A549 (cell line): ENCODE measurements around the gene KCNK2. TPM values are rescaled to one million over a fixed set of nuclear protein-coding genes. Genes with fewer than 3 reads are reported as not detected.

Source experiments
- ATAC-seq, 2 experiments: fragments of 200-7000 bp in 1 of 2; fragments of >200 bp in 1 of 2; cut with Nextera tagmentation in 1 of 2; cut with Tn5 transposase in 1 of 2; 3 replicates each; pipeline versions ENCODE4 v1.8.0 to v1.9.1; 2018 to 2020; ENCODE audit warnings: mild to moderate bottlenecking in 1 of 2, moderate library complexity in 1 of 2
- CTCF ChIA-PET: fragments of 300-600 bp; sonication (Branson Sonifier 250); formaldehyde crosslinking; extraction: SDS; loops from one replicate; lab custom pipeline; 2021; ENCODE audit warnings: antibody characterized with exemption, inconsistent platforms; lab: Yijun Ruan, JAX
- POLR2A ChIA-PET: fragments of 350-600 bp; formaldehyde crosslinking; extraction: SDS; loops from one replicate; lab custom pipeline; 2021; ENCODE audit warnings: antibody characterized with exemption, inconsistent platforms; lab: Yijun Ruan, JAX
- DNase-seq, 2 experiments: peaks; one replicate each; pipeline versions ENCODE4 v3.0.0 to v3.0.0-alpha.2; 2011 to 2016; ENCODE audit warnings: low read depth in 1 of 2, low spot score in 1 of 2
- FAIRE-seq: peaks from 2 replicates; lab custom pipeline; 2011; peaks lifted over from hg19 to GRCh38; lab: Jason Lieb, UNC
- H3K27ac ChIP-seq, 2 experiments: fragments of >200 bp; sonication (Bioruptor Twin); formaldehyde crosslinking; 3 replicates each; pipeline ENCODE4 v1.5.1; 2016 to 2017
- H3K4me1 ChIP-seq: fragments of >200 bp; sonication (Bioruptor Twin); formaldehyde crosslinking; 3 replicates; pipeline ENCODE4 v1.6.1; 2016
- H3K4me2 ChIP-seq: fragments of >200 bp; sonication (Bioruptor Twin); formaldehyde crosslinking; 3 replicates; pipeline ENCODE4 v1.6.1; 2016
- H3K4me3 ChIP-seq: fragments of >200 bp; sonication (Bioruptor Twin); formaldehyde crosslinking; 3 replicates; pipeline ENCODE4 v1.5.1; 2016
- H3K9me3 ChIP-seq: fragments of >200 bp; sonication (Bioruptor Twin); formaldehyde crosslinking; 3 replicates; pipeline ENCODE4 v1.6.1; 2016
- BCL3 ChIP-seq: fragments of >200 bp; sonication (Bioruptor Twin); formaldehyde crosslinking; IDR thresholded peaks from 3 replicates; pipeline ENCODE4 v1.6.1; 2016
- CBX2 ChIP-seq: fragments of 200-600 bp; sonication (generic); IDR thresholded peaks from 2 replicates; pipeline ENCODE4 v1.6.1; 2016; ENCODE audit warnings: low read depth, mild to moderate bottlenecking, borderline replicate concordance
- CEBPB ChIP-seq, 2 experiments: fragments of >200 bp in 1 of 2; sonication (Bioruptor Twin) in 1 of 2; formaldehyde crosslinking in 1 of 2; IDR thresholded peaks; 2 replicates each; pipeline ENCODE4 v1.6.1; 2012 to 2016
- CHD4 ChIP-seq: fragments of 200-600 bp; sonication (generic); IDR thresholded peaks from 2 replicates; pipeline ENCODE4 v1.6.1; 2016; ENCODE audit warnings: antibody characterized with exemption, mild to moderate bottlenecking, borderline replicate concordance
- ELK1 ChIP-seq: fragments of 150-350 bp; IDR thresholded peaks from 2 replicates; pipeline ENCODE4 v1.6.1; 2014; ENCODE audit warnings: low read depth, mild to moderate bottlenecking, low read length
- EP300 ChIP-seq, 2 experiments: fragments of >200 bp; sonication (Bioruptor Twin); formaldehyde crosslinking; IDR thresholded peaks; 2 replicates in 1 of 2; 3 replicates in 1 of 2; pipeline ENCODE4 v1.6.1; 2016 to 2017
- FOSB ChIP-seq: fragments of 250-450 bp; sonication (Bioruptor Pico); IDR thresholded peaks from 2 replicates; pipeline ENCODE4 v1.5.0; 2020; ENCODE audit warnings: mild to moderate bottlenecking, moderate library complexity
- FOXS1 ChIP-seq: fragments of 250-450 bp; sonication (Bioruptor Pico); IDR thresholded peaks from 2 replicates; pipeline ENCODE4 v1.5.0; 2020; ENCODE audit warnings: mild to moderate bottlenecking, moderate library complexity
- HDAC2 ChIP-seq: fragments of 200-600 bp; sonication (generic); IDR thresholded peaks from 2 replicates; pipeline ENCODE4 v1.6.1; 2016
- HEYL ChIP-seq: fragments of 250-450 bp; sonication (Bioruptor Pico); IDR thresholded peaks from 2 replicates; pipeline ENCODE4 v1.8.0; 2021; ENCODE audit warnings: mild to moderate bottlenecking, moderate library complexity
- JUN ChIP-seq, 2 experiments: fragments of >200 bp; sonication (Bioruptor Twin); formaldehyde crosslinking; IDR thresholded peaks; 2 replicates in 1 of 2; 3 replicates in 1 of 2; pipeline ENCODE4 v1.6.1; 2016 to 2017
- KDM1A ChIP-seq: fragments of 200-600 bp; sonication (generic); IDR thresholded peaks from 2 replicates; pipeline ENCODE4 v1.6.1; 2016; ENCODE audit warnings: low read depth, mild to moderate bottlenecking
- NR3C1 ChIP-seq: fragments of >200 bp; sonication (Bioruptor Twin); formaldehyde crosslinking; IDR thresholded peaks from 3 replicates; pipeline ENCODE4 v1.6.1; 2017
- POLR2AphosphoS2 ChIP-seq: conservative IDR thresholded peaks from 2 replicates; pipeline ENCODE4 v1.6.1; 2012; ENCODE audit warnings: low read length, improper control_type of control experiment, inconsistent platforms
- REST ChIP-seq: fragments of 200-600 bp; sonication (generic); IDR thresholded peaks from 2 replicates; pipeline ENCODE4 v1.6.1; 2016; ENCODE audit warnings: antibody characterized with exemption, mild to moderate bottlenecking, moderate library complexity
- SMC3 ChIP-seq: fragments of >200 bp; sonication (Bioruptor Twin); formaldehyde crosslinking; IDR thresholded peaks from 3 replicates; pipeline ENCODE4 v1.6.1; 2018; ENCODE audit warnings: inconsistent platforms
- USF2 ChIP-seq: fragments of 450-650 bp; IDR thresholded peaks from 2 replicates; pipeline ENCODE4 v1.6.1; 2014; ENCODE audit warnings: antibody characterized with exemption
- ZC3H11A ChIP-seq: fragments of 450-650 bp; IDR thresholded peaks from 2 replicates; pipeline ENCODE4 v1.6.1; 2014; ENCODE audit warnings: antibody characterized with exemption, mild to moderate bottlenecking
- ZSCAN20 ChIP-seq: fragments of 250-450 bp; sonication (Bioruptor Pico); IDR thresholded peaks from 2 replicates; pipeline ENCODE4 v1.8.0; 2022; ENCODE audit warnings: mild to moderate bottlenecking, moderate library complexity
- WGBS: methylation state at CpG from one replicate; pipeline ENCODE4 v1.1.6; 2017; ENCODE audit errors: missing lambda C conversion rate; 5-methylcytosine and 5-hydroxymethylcytosine counted together
- polyA plus RNA-seq, 4 experiments: library from polyadenylated mRNA; depleted of rRNA in 3 of 4; stranded (reverse); fragments of >200 nt; fragmentation: RNase III in 1 of 4; extraction: RNeasy Plus Mini Kit Qiagen cat#74134 plus additional on column Dnase treatment in 1 of 4; gene quantifications; 2 replicates in 3 of 4; 3 replicates in 1 of 4; pipeline ENCODE4 v1.2.3, GENCODE V29; 2011 to 2017

Gene KCNK2
- polyA plus RNA-seq, 2 of the 4 experiments (the other 2 are of a cell fraction): 0.04 TPM; not detected in 1

GRCh38 chr1:215276582-215276981 lies 194.0 kb downstream of the KCNK2 start:
- Histone ChIP-seq H3K9me3 (no peaks in the 10 kb centered on the region), H3K27ac (no peak overlapping the region), H3K4me2 (no peak overlapping the region)
- WGBS: 0% methylated on average over 1 of the region's 1 CpG
- CTCF ChIA-PET: no interaction called here
- POLR2A ChIA-PET: no interaction called here
- DNase-seq (no peak), ATAC-seq (no peak)
- TF ChIP-seq ZSCAN20 (CRISPR knock-in tag) (no peak), CBX2 (no peak), CHD4 (no peak), FOSB (CRISPR knock-in tag) (no peak), POLR2AphosphoS2 (no peak), EP300 (IDR thresholded peaks at IDR 0.05) (no peak)
- TF ChIP-seq, all 56 proteins: peak for 0
- Histone ChIP-seq H3K4me1 (no peaks in the 10 kb centered on the region), H3K4me3 (no peak overlapping the region)
- no peak for FAIRE-seq

GRCh38 chr1:215277532-215277931 lies 195.0 kb downstream of the KCNK2 start:
- TF ChIP-seq KDM1A (no peak), ELK1 (no peak), REST (no peak), NR3C1 (no peak), ZC3H11A (no peak), CEBPB (IDR thresholded peaks at IDR 0.05) (no peak), EP300 (IDR thresholded peaks at IDR 0.05) (no peak), HDAC2 (no peak), SMC3 (no peak), FOXS1 (CRISPR knock-in tag) (no peak), HEYL (CRISPR knock-in tag) (no peak)
- Histone ChIP-seq H3K4me1 (no peaks in the 10 kb centered on the region), H3K27ac (no peak overlapping the region), H3K4me2 (no peak overlapping the region), H3K4me3 (no peak overlapping the region), H3K9me3 (no peaks in the 10 kb centered on the region)
- DNase-seq (no peak), ATAC-seq (no peak), FAIRE-seq (no peak)
- ChIA-PET CTCF (no interaction called here), POLR2A (no interaction called here)
- 0% methylated on average over 2 of the region's 2 CpGs for WGBS

- DNase-seq: no peak
- Histone ChIP-seq H3K27ac (no peak overlapping the region), H3K4me3 (no peak overlapping the region), H3K4me2 (no peak overlapping the region), H3K9me3 (no peaks in the 10 kb centered on the region), H3K4me1 (no peaks in the 10 kb centered on the region)
- no peak for ATAC-seq
- CTCF ChIA-PET: no interaction called here
- POLR2A ChIA-PET: no interaction called here
- WGBS: 51% methylated on average over 3 of the region's 3 CpGs
- TF ChIP-seq JUN (IDR thresholded peaks at IDR 0.05) (no peak), USF2 (no peak), BCL3 (no peak), CHD4 (no peak), NR3C1 (no peak)
- FAIRE-seq: no peak
Measured at GRCh38 chr1:215279682-215280081, 197.1 kb downstream of the KCNK2 start.
